ENCODE data around the gene PRDM1.

The PRDM1 gene

GRCh38 chr6:106107043-106107613 lies 21.0 kb downstream of the PRDM1 start:
- H3K4me3 ChIP-seq (ENCODE audit: low read depth, low read length), result no peak overlapping the region
- ChIA-PET CTCF (interaction anchor here (0.6 kb wide), 1 partner anchor 147 kb away, joined by 4 read pairs; no protein-coding TSS in a partner anchor), POLR2A (no interaction called here)
- peaks cover 0 to 35% of the 10 kb centered on the region in 2 experiments; a peak in 1 of 3 replicates for H3K36me3 ChIP-seq (ENCODE audit: control insufficient read depth in 2 of 2, insufficient read depth in 1 of 2, low read length in 2 of 2)
- no peaks in the 10 kb centered on the region for H3K9me3 ChIP-seq (ENCODE audit: control insufficient read depth, insufficient read depth, low read depth, low read length)
- H3K4me1 ChIP-seq (ENCODE audit: control insufficient read depth, insufficient read depth, low read length), result peaks cover 19% of the 10 kb centered on the region
- TF ChIP-seq PRDM1 (tag by site-specific recombination; IDR thresholded peaks at IDR 0.05) (peak; percentile 84), PRDM4 (tag by site-specific recombination; IDR thresholded peaks at IDR 0.05) (no peak)
- TF ChIP-seq, protein P1, sequence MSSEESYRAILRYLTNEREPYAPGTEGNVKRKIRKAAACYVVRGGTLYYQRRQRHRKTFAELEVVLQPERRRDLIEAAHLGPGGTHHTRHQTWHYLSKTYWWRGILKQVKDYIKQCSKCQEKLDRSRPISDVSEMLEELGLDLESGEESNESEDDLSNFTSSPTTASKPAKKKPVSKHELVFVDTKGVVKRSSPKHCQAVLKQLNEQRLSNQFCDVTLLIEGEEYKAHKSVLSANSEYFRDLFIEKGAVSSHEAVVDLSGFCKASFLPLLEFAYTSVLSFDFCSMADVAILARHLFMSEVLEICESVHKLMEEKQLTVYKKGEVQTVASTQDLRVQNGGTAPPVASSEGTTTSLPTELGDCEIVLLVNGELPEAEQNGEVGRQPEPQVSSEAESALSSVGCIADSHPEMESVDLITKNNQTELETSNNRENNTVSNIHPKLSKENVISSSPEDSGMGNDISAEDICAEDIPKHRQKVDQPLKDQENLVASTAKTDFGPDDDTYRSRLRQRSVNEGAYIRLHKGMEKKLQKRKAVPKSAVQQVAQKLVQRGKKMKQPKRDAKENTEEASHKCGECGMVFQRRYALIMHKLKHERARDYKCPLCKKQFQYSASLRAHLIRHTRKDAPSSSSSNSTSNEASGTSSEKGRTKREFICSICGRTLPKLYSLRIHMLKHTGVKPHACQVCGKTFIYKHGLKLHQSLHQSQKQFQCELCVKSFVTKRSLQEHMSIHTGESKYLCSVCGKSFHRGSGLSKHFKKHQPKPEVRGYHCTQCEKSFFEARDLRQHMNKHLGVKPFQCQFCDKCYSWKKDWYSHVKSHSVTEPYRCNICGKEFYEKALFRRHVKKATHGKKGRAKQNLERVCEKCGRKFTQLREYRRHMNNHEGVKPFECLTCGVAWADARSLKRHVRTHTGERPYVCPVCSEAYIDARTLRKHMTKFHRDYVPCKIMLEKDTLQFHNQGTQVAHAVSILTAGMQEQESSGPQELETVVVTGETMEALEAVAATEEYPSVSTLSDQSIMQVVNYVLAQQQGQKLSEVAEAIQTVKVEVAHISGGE (tag by site-specific recombination; conservative IDR thresholded peaks at IDR 0.05; ENCODE audit: low read depth), result no peak
- H3K27ac ChIP-seq (ENCODE audit: extremely low read depth, low read depth, low read length), result no peak overlapping the region

DNA sequence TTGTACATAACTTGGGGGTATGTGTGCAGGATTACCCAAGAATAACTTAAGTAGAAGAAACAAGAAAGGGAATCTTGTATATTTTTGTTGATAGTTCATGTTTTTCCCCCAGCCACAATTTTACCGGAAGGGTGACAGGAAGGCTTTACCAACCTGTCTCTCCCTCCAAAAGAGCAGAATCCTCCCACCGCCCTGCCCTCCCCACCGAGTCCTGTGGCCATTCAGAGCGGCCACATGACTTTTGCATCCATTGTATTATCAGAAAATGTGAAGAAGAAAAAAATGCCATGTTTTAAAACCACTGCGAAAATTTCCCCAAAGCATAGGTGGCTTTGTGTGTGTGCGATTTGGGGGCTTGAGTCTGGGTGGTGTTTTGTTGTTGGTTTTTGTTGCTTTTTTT lies 22.0 kb downstream of the PRDM1 start:
- Histone ChIP-seq H3K9me3 (ENCODE audit: control insufficient read depth, insufficient read depth, low read depth, low read length) (no peaks in the 10 kb centered on the region), H3K36me3 (ENCODE audit: control insufficient read depth in 2 of 2, insufficient read depth in 1 of 2, low read length in 2 of 2) (peaks cover 0 to 35% of the 10 kb centered on the region in 2 experiments; a peak in 1 of 3 replicates), H3K4me3 (ENCODE audit: low read depth, low read length) (no peak overlapping the region), H3K4me1 (ENCODE audit: control insufficient read depth, insufficient read depth, low read length) (peaks cover 15% of the 10 kb centered on the region), H3K27ac (ENCODE audit: extremely low read depth, low read depth, low read length) (no peak overlapping the region)
- ChIA-PET POLR2A (no interaction called here), CTCF (no interaction called here)
- TF ChIP-seq ZBTB1 (tag by site-specific recombination; IDR thresholded peaks at IDR 0.05), result no peak
- peak; percentile 47; the same call in 1 of the 2 replicates for TF ChIP-seq PRDM10 (tag by site-specific recombination; IDR thresholded peaks at IDR 0.05)

DNA sequence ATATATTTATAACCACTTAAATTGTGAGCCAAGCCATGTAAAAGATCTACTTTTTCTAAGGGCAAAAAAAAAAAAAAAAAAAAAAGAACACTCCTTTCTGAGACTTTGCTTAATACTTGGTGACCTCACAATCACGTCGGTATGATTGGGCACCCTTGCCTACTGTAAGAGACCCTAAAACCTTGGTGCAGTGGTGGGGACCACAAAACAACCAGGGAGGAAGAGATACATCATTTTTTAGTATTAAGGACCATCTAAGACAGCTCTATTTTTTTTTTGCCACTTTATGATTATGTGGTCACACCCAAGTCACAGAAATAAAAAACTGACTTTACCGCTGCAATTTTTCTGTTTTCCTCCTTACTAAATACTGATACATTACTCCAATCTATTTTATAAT lies 22.9 kb downstream of the PRDM1 start:
- Histone ChIP-seq H3K4me1 (ENCODE audit: control insufficient read depth, insufficient read depth, low read length) (peaks cover 9% of the 10 kb centered on the region), H3K4me3 (ENCODE audit: low read depth, low read length) (no peak overlapping the region), H3K9me3 (ENCODE audit: control insufficient read depth, insufficient read depth, low read depth, low read length) (no peaks in the 10 kb centered on the region), H3K27ac (ENCODE audit: extremely low read depth, low read depth, low read length) (no peak overlapping the region), H3K36me3 (ENCODE audit: control insufficient read depth in 2 of 2, insufficient read depth in 1 of 2, low read length in 2 of 2) (peaks cover 0 to 35% of the 10 kb centered on the region in 2 experiments; a peak in 1 of 3 replicates)
- TF ChIP-seq ZNF341 (tag by site-specific recombination; IDR thresholded peaks at IDR 0.05; ENCODE audit: low read depth) (no peak), GLIS1 (tag by site-specific recombination; IDR thresholded peaks at IDR 0.05) (no peak), ZFP3 (tag by site-specific recombination; IDR thresholded peaks at IDR 0.05; ENCODE audit: low read depth) (no peak), ZNF837 (tag by site-specific recombination; IDR thresholded peaks at IDR 0.05) (no peak), ZNF404 (tag by site-specific recombination; IDR thresholded peaks at IDR 0.05) (no peak), ZNF621 (tag by site-specific recombination; IDR thresholded peaks at IDR 0.05) (no peak), ZNF2 (tag by site-specific recombination; IDR thresholded peaks at IDR 0.05) (no peak), ZNF416 (tag by site-specific recombination; IDR thresholded peaks at IDR 0.05) (no peak), ZNF19 (tag by site-specific recombination; IDR thresholded peaks at IDR 0.05; ENCODE audit: low read depth) (no peak), ZNF488 (tag by site-specific recombination; IDR thresholded peaks at IDR 0.05) (no peak), KLF7 (tag by site-specific recombination; IDR thresholded peaks at IDR 0.05; ENCODE audit: borderline replicate concordance) (no peak), GLI2 (tag by site-specific recombination; IDR thresholded peaks at IDR 0.05; ENCODE audit: borderline replicate concordance, low read depth) (no peak), ZNF776 (tag by site-specific recombination; IDR thresholded peaks at IDR 0.05; ENCODE audit: borderline replicate concordance) (no peak), ZNF514 (tag by site-specific recombination; IDR thresholded peaks at IDR 0.05) (no peak), ZNF600 (tag by site-specific recombination; IDR thresholded peaks at IDR 0.05) (no peak), ZNF558 (tag by site-specific recombination; IDR thresholded peaks at IDR 0.05) (no peak)
- ChIA-PET CTCF (no interaction called here), POLR2A (no interaction called here)
